ENCODE results near the gene ATP5PB.
A peak's percentile ranks its signal among the peaks of the same experiment; 100 is the strongest.

Gene ATP5PB

DNA sequence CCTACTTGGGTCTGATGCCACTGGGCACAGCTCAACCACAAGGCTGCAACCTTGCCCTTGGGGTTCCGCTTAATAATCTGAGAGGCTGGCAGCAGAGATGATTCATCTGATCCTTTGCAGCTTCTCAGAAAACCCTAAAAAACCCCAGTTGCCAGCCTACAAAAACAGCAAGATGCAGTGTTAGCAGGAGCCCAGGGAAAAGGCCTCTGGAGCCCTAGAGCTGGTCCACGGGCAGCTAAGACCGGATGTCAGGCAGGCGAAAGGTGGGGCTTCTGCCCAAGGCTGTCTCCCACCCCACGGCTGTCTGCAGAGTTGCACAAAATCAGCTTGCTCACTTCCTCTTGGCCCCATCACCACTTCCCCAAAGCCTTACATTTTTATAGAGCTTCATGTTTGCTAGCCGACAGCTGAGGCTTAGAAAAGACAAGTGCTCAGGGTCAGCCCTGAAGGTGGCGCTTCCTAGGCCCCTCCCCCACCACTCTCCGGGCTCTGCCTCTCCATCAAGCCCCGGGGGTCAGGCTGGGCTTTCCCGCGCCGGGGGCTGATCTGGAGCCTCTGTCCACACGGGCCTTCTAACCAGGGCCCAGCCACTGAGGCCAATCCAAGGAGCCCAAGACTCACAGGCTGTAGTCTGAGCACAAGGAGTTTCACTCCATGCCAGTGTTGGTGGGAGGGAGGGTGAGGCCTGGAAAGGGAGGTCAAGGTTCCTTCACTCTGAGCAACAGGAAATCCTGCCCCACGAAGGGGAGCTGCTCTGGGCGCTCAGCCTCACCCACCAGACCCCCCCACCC, 58.3 kb downstream of the ATP5PB start:
- peak; percentile 23 for DNase-seq (ENCODE audit: low spot score)

DNA sequence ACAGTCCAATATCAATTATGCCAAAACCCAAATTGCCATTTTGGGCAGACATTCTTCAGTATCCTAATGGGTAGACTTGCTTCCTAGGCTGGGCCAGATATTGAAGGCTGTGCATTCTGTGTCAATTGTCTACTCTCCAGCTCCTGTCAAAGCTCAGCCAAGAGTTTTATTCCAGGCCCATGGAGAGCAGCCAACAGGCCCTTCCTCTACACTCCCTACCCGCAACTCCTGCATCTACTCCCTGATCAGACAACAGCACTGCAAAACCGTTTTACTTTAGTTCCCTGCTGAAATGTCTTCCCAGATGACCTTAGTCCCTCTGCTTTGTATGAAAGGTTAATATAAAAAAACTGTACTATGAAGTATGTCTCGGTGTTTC, 60.7 kb downstream of the ATP5PB start:
- DNase-seq (ENCODE audit: low spot score): no peak

DNA sequence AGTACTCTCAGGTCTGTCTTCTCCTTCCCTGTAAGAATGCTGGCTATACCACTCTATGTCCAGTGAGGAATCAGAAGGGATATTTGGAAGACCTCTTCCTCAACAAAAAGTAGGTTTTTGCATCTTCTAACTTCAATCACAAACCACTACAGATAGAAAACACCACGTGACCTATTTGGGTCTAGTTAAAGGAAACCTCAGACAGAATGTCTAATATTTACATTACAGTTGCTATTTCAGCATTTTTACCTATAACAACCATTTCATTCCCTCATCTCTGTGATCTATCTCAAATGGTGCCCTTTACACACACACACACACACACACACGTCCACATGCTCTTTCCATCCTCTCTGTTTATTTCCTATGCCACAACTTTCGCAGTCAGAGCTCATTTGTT, 62.1 kb downstream of the ATP5PB start:
- DNase-seq (ENCODE audit: low spot score): no peak
